H9 (cell line): ENCODE results near the gene FAHD2A. TPM values are rescaled to one million over a fixed set of nuclear protein-coding genes. Genes with fewer than 3 reads are reported as not detected.

Experiments used
- DNase-seq: peaks from one replicate; pipeline ENCODE4 v3.0.0-alpha.2; 2017
- H2AFZ ChIP-seq: one replicate; pipeline ENCODE4 v1.6.1; 2013; ENCODE audit warnings: mild to moderate bottlenecking, low read length, control low read depth, moderate library complexity
- H2AK5ac ChIP-seq: 2 replicates; pipeline ENCODE4 v1.6.1; 2013; ENCODE audit warnings: low read length, control low read depth, mixed read lengths; ENCODE audit not compliant: insufficient read length
- H2BK120ac ChIP-seq: one replicate; pipeline ENCODE4 v1.6.1; 2013; ENCODE audit warnings: low read depth, mild to moderate bottlenecking, low read length, control low read depth, inconsistent platforms; ENCODE audit not compliant: poor library complexity, severe bottlenecking
- H2BK12ac ChIP-seq: 2 replicates; pipeline ENCODE4 v1.6.1; 2013; ENCODE audit warnings: low read length, control low read depth, mixed read lengths, low read depth; ENCODE audit not compliant: insufficient read length
- H2BK15ac ChIP-seq: 2 replicates; pipeline ENCODE4 v1.6.1; 2013; ENCODE audit warnings: low read depth, low read length, control low read depth
- H2BK20ac ChIP-seq: one replicate; pipeline ENCODE4 v1.6.1; 2013; ENCODE audit warnings: low read depth, mild to moderate bottlenecking, low read length, control low read depth, inconsistent platforms; ENCODE audit not compliant: poor library complexity, severe bottlenecking
- H2BK5ac ChIP-seq: 2 replicates; pipeline ENCODE4 v1.6.1; 2013; ENCODE audit warnings: low read length, control low read depth, mixed read lengths; ENCODE audit not compliant: insufficient read length
- H3K14ac ChIP-seq: 2 replicates; pipeline ENCODE4 v1.6.1; 2013; ENCODE audit warnings: low read length, control low read depth; ENCODE audit not compliant: insufficient read depth
- H3K18ac ChIP-seq: 2 replicates; pipeline ENCODE4 v1.6.1; 2013; ENCODE audit warnings: low read depth, mild to moderate bottlenecking, mixed read lengths, low read length, control low read depth; ENCODE audit not compliant: insufficient read length
- H3K23ac ChIP-seq: 2 replicates; pipeline ENCODE4 v1.6.1; 2013; ENCODE audit warnings: low read length, control low read depth, mixed read lengths, low read depth; ENCODE audit not compliant: insufficient read length
- H3K23me2 ChIP-seq: 2 replicates; pipeline ENCODE4 v1.6.1; 2013; ENCODE audit warnings: low read depth, mild to moderate bottlenecking, mixed read lengths, low read length, control low read depth; ENCODE audit not compliant: insufficient read length, poor library complexity, severe bottlenecking
- H3K27ac ChIP-seq: 2 replicates; pipeline ENCODE4 v1.5.1; 2013; ENCODE audit warnings: low read length, control low read depth, mixed read lengths, low read depth; ENCODE audit not compliant: insufficient read length
- H3K27me3 ChIP-seq: 2 replicates; pipeline ENCODE4 v1.6.1; 2013; ENCODE audit warnings: low read length, control low read depth, inconsistent platforms; ENCODE audit not compliant: insufficient read depth
- H3K4ac ChIP-seq: 2 replicates; pipeline ENCODE4 v1.6.1; 2013; ENCODE audit warnings: low read depth, mild to moderate bottlenecking, control low read depth, inconsistent platforms, low read length, moderate library complexity
- H3K4me1 ChIP-seq: 2 replicates; pipeline ENCODE4 v1.6.1; 2013; ENCODE audit warnings: low read length, control low read depth, inconsistent platforms; ENCODE audit not compliant: insufficient read depth
- H3K4me2 ChIP-seq: 2 replicates; pipeline ENCODE4 v1.6.1; 2013; ENCODE audit warnings: low read length, control low read depth, mixed read lengths; ENCODE audit not compliant: insufficient read length, insufficient read depth
- H3K56ac ChIP-seq: 2 replicates; pipeline ENCODE4 v1.6.1; 2013; ENCODE audit warnings: low read depth, mild to moderate bottlenecking, mixed read lengths, low read length, control low read depth; ENCODE audit not compliant: insufficient read length
- H3K79me1 ChIP-seq: 2 replicates; pipeline ENCODE4 v1.6.1; 2013; ENCODE audit warnings: low read depth, mild to moderate bottlenecking, moderate library complexity, low read length, control low read depth, inconsistent platforms; ENCODE audit not compliant: insufficient read depth, poor library complexity, severe bottlenecking
- H3K79me2 ChIP-seq: 2 replicates; pipeline ENCODE4 v1.6.1; 2013; ENCODE audit warnings: low read length, control low read depth, inconsistent platforms; ENCODE audit not compliant: insufficient read depth
- H3K9ac ChIP-seq: 2 replicates; pipeline ENCODE4 v1.6.1; 2013; ENCODE audit warnings: low read length, control low read depth, mixed read lengths; ENCODE audit not compliant: insufficient read length; ENCODE audit errors: extremely low read depth
- H3K9me3 ChIP-seq: one replicate; pipeline ENCODE4 v1.6.1; 2013; ENCODE audit warnings: low read depth, low read length, inconsistent platforms; ENCODE audit not compliant: control insufficient read depth
- H3T11ph ChIP-seq: one replicate; pipeline ENCODE4 v1.6.1; 2013; ENCODE audit warnings: mild to moderate bottlenecking, low read length, control low read depth, inconsistent platforms
- H4K20me1 ChIP-seq: one replicate; pipeline ENCODE4 v1.6.1; 2013; ENCODE audit not compliant: control insufficient read depth, insufficient read length, insufficient read depth
- H4K5ac ChIP-seq: 2 replicates; pipeline ENCODE4 v1.6.1; 2013; ENCODE audit warnings: low read depth, mild to moderate bottlenecking, mixed read lengths, low read length, control low read depth; ENCODE audit not compliant: insufficient read length
- H4K8ac ChIP-seq: replicated peaks from 2 replicates; pipeline ENCODE4 v1.6.1; 2013; ENCODE audit warnings: low read length, control low read depth, mixed read lengths, low read depth; ENCODE audit not compliant: insufficient read length
- H4K91ac ChIP-seq: 2 replicates; pipeline ENCODE4 v1.6.1; 2013; ENCODE audit warnings: low read depth, mild to moderate bottlenecking, moderate library complexity, mixed read lengths, low read length, control low read depth; ENCODE audit not compliant: insufficient read length
- H3K27ac Mint-ChIP-seq, 3 experiments: 2 replicates in 2 of 3; 3 replicates in 1 of 3; pipeline ENCODE4 v1.8.0; 2020 to 2021; ENCODE audit warnings: mixed read lengths in 3 of 3, mild to moderate bottlenecking in 1 of 3, moderate library complexity in 1 of 3
- H3K27me3 Mint-ChIP-seq: 2 replicates; pipeline ENCODE4 v1.8.0; 2021; ENCODE audit warnings: low read depth, mild to moderate bottlenecking, moderate library complexity, mixed read lengths
- H3K36me3 Mint-ChIP-seq, 3 experiments: 2 replicates in 2 of 3; 3 replicates in 1 of 3; pipeline ENCODE4 v1.8.0; 2020 to 2021; ENCODE audit warnings: low read depth in 3 of 3, mixed read lengths in 3 of 3; ENCODE audit not compliant: insufficient read depth in 1 of 3
- H3K4me1 Mint-ChIP-seq, 2 experiments: 2 replicates each; pipeline ENCODE4 v1.8.0; 2020; ENCODE audit warnings: mixed read lengths in 2 of 2
- H3K4me3 Mint-ChIP-seq, 2 experiments: 2 replicates in 1 of 2; 3 replicates in 1 of 2; pipeline ENCODE4 v1.8.0; 2020 to 2021; ENCODE audit warnings: mild to moderate bottlenecking in 2 of 2, mixed read lengths in 2 of 2, moderate library complexity in 1 of 2
- H3K9me3 Mint-ChIP-seq, 2 experiments: 2 replicates in 1 of 2; 3 replicates in 1 of 2; pipeline ENCODE4 v1.8.0; 2020; ENCODE audit warnings: mild to moderate bottlenecking in 2 of 2, mixed read lengths in 2 of 2, moderate library complexity in 1 of 2
- CTCF ChIP-seq: fragments of 200-600 bp; sonication (generic); conservative IDR thresholded peaks from 3 replicates; pipeline ENCODE4 v1.8.0; 2021; ENCODE audit warnings: antibody characterized with exemption, mild to moderate bottlenecking
- WGBS: extraction: QIAGEN DNeasy Blood & Tissue Kit; methylation state at CpG from one replicate; pipeline ENCODE4 v1.1.7; 2013; ENCODE audit warnings: missing lambda C conversion rate, low lambda C conversion rate, mixed read lengths; ENCODE audit not compliant: insufficient read length; ENCODE audit errors: extremely low coverage; 5-methylcytosine and 5-hydroxymethylcytosine counted together
- total RNA-seq: library from RNA; stranded (reverse); gene quantifications from 2 replicates; pipeline ENCODE4 v1.2.1, GENCODE V29; 2021

Gene FAHD2A
- total RNA-seq, 1 experiment from 2014 or later: 39.8 TPM

DNA sequence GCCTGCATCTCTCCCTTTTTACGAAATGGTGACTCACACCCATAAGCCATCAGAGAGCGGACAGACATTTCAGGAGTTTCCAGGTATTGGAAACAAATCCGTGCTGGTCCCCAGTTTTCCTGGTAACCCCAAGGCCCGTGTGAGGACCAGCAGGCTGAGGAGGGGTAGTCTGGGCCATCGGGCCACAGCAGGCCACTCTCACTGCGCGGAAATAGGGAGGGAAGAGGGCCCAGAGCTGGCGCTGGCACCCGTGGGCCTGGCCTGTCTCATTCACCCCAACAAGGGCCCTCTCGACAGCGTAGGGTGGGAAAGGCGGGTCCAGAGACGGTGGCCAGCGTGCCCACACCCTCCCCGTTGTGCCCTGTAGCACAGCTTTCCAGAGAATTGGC lies 13.7 kb upstream of the FAHD2A start:
- Histone ChIP-seq H3K23ac (no peak overlapping the region), H3K56ac (no peak overlapping the region), H3K4me1 (no peaks in the 10 kb centered on the region), H4K91ac (no peak overlapping the region), H3K9ac (no peak overlapping the region), H3K23me2 (no peaks in the 10 kb centered on the region), H2AFZ (no peak overlapping the region), H2AK5ac (no peak overlapping the region), H3K4me2 (no peak overlapping the region), H3K4ac (no peak overlapping the region), H4K8ac (no peak overlapping the region), H2BK12ac (no peak overlapping the region), H4K5ac (no peak overlapping the region), H3K14ac (peak overlapping the region; percentile 66; the same call in 1 of the 2 replicates), H2BK15ac (no peak overlapping the region), H3K27me3 (no peaks in the 10 kb centered on the region), H3K9me3 (no peaks in the 10 kb centered on the region), H3K27ac (no peak overlapping the region), H3K79me2 (no peaks in the 10 kb centered on the region), H3K79me1 (no peaks in the 10 kb centered on the region), H4K20me1 (no peaks in the 10 kb centered on the region), H3K18ac (no peak overlapping the region), H2BK20ac (no peak overlapping the region), H3T11ph (no peak overlapping the region), H2BK5ac (no peak overlapping the region), H2BK120ac (no peak overlapping the region)
- peaks cover 33% of the 10 kb centered on the region for H3K27me3 Mint-ChIP-seq
- no peak overlapping the region for H3K27ac Mint-ChIP-seq
- H3K4me1 Mint-ChIP-seq: peaks cover 2 to 6% of the 10 kb centered on the region in 2 experiments; a peak in 2 of 4 replicates
- no CpG with 5 or more reads among the region's 15 CpGs for WGBS
- no peak overlapping the region for H3K4me3 Mint-ChIP-seq
- TF ChIP-seq CTCF: no peak
- no peaks in the 10 kb centered on the region for H3K9me3 Mint-ChIP-seq
- no peak for DNase-seq
- H3K36me3 Mint-ChIP-seq: no peaks in the 10 kb centered on the region
